22Rv1 (cell line): ENCODE data around the gene TRIM38.

Experiments used
- CTCF ChIP-seq: fragments of 450-650 bp; IDR thresholded peaks from 2 replicates; pipeline ENCODE4 v1.5.1; 2017; ENCODE audit warnings: mild to moderate bottlenecking
- ZFX ChIP-seq: fragments of 450-650 bp; IDR thresholded peaks from 2 replicates; pipeline ENCODE4 v1.6.1; 2017; ENCODE audit warnings: antibody characterized with exemption, borderline replicate concordance

GRCh38 chr6:25968769-25969168 lies 6.2 kb downstream of the TRIM38 start:
- TF ChIP-seq CTCF (no peak), ZFX (no peak)
